Astrocyte of the cerebellum (primary cell): Measurements from ENCODE around the gene LIMK2.

Experiments used
- DNase-seq: peaks from one replicate; pipeline ENCODE4 v3.0.0-alpha.2; 2011; ENCODE audit warnings: low read depth
- H3K4me3 ChIP-seq: 2 replicates; pipeline ENCODE4 v1.5.1; 2011; ENCODE audit warnings: mild to moderate bottlenecking, low read depth, low read length, moderate library complexity
- CTCF ChIP-seq: IDR thresholded peaks from 2 replicates; pipeline ENCODE4 v1.5.1; 2012; ENCODE audit warnings: low read length, low read depth, moderate library complexity, mild to moderate bottlenecking; ENCODE audit errors: missing control alignments
- in situ Hi-C: cut with HindIII; loops from 2 replicates; pipeline ENCODE4 v1.10.0; 2017; ENCODE audit warnings: low sequenced_read_pairs

LIMK2 gene

GRCh38 chr22:31275018-31275417 lies 62.9 kb downstream of the LIMK2 start:
- in situ Hi-C loops, result loop anchor here (5.0 kb wide), 1 partner anchor 68 kb away; no protein-coding TSS in a partner anchor
- DNase-seq, result no peak
- TF ChIP-seq CTCF, result no peak
- H3K4me3 ChIP-seq, result no peak overlapping the region

- no peak overlapping the region for H3K4me3 ChIP-seq
- in situ Hi-C loops, result loop anchor here (5.0 kb wide), 1 partner anchor 68 kb away; no protein-coding TSS in a partner anchor
- DNase-seq, result no peak
- no peak for TF ChIP-seq CTCF
Observed at GRCh38 chr22:31275576-31275975, 63.5 kb downstream of the LIMK2 start.

GRCh38 chr22:31276426-31277167 lies 64.5 kb downstream of the LIMK2 start:
- in situ Hi-C loops, result loop anchor here (5.0 kb wide), 1 partner anchor 69 kb away; no protein-coding TSS in a partner anchor
- H3K4me3 ChIP-seq, result no peak overlapping the region
- no peak for TF ChIP-seq CTCF
- DNase-seq, result no peak

GRCh38 chr22:31277741-31278140 lies 65.6 kb downstream of the LIMK2 start:
- DNase-seq, result no peak
- H3K4me3 ChIP-seq, result no peak overlapping the region
- in situ Hi-C loops, result loop anchor here (5.0 kb wide), 1 partner anchor 70 kb away; no protein-coding TSS in a partner anchor
- no peak for TF ChIP-seq CTCF

- no peak for TF ChIP-seq CTCF
- in situ Hi-C loops, result loop anchor here (5.0 kb wide), 1 partner anchor 71 kb away; no protein-coding TSS in a partner anchor
- H3K4me3 ChIP-seq, result no peak overlapping the region
- no peak for DNase-seq
Observed at GRCh38 chr22:31278151-31278621, 66.1 kb downstream of the LIMK2 start.

GRCh38 chr22:31278626-31279326 lies 66.7 kb downstream of the LIMK2 start:
- DNase-seq, result no peak
- TF ChIP-seq CTCF, result no peak
- no peak overlapping the region for H3K4me3 ChIP-seq
- in situ Hi-C loops, result loop anchor here (5.0 kb wide), 1 partner anchor 71 kb away; no protein-coding TSS in a partner anchor
